SU-DHL-6 (cell line): Measurements from ENCODE around the gene TRAPPC4.

ENCODE experiments used
- H2AFZ ChIP-seq: fragments of 200-600 bp; sonication (generic); 2 replicates; pipeline ENCODE4 v1.6.1; 2014; ENCODE audit warnings: low read depth, mild to moderate bottlenecking, moderate library complexity, mixed read lengths, antibody characterized with exemption, low read length; ENCODE audit not compliant: severe bottlenecking
- H3F3A ChIP-seq: fragments of 200-600 bp; shearing (Covaris generic); 2 replicates; pipeline ENCODE4 v1.6.0; 2016; ENCODE audit warnings: antibody characterized with exemption, mild to moderate bottlenecking; ENCODE audit not compliant: insufficient read depth
- H3K27ac ChIP-seq: fragments of 200-600 bp; sonication (generic); 2 replicates; pipeline ENCODE4 v1.5.1; 2016; ENCODE audit warnings: low read depth, mild to moderate bottlenecking, low read length, moderate library complexity, mixed read lengths
- H3K27me3 ChIP-seq: fragments of 200-600 bp; sonication (generic), shearing (Covaris generic); 2 replicates; pipeline ENCODE4 v1.6.0; 2014; ENCODE audit warnings: mild to moderate bottlenecking, low read length
- H3K36me3 ChIP-seq: fragments of 200-600 bp; sonication (generic); 2 replicates; pipeline ENCODE4 v1.6.1; 2014; ENCODE audit warnings: mild to moderate bottlenecking, low read length, mixed read lengths
- H3K4me2 ChIP-seq: fragments of 300-600, 200-600 bp; shearing (Covaris generic), sonication (generic); 2 replicates; pipeline ENCODE4 v1.6.0; 2014; ENCODE audit warnings: low read length, low read depth, mild to moderate bottlenecking; ENCODE audit not compliant: poor library complexity, severe bottlenecking
- H3K4me3 ChIP-seq: fragments of 200-600 bp; sonication (generic); 2 replicates; pipeline ENCODE4 v1.5.1; 2014; ENCODE audit warnings: antibody characterized with exemption, low read length, mild to moderate bottlenecking, mixed read lengths; ENCODE audit not compliant: insufficient read depth, poor library complexity, severe bottlenecking
- H3K79me2 ChIP-seq: fragments of 200-600 bp; sonication (generic); 2 replicates; pipeline ENCODE4 v1.6.1; 2014; ENCODE audit warnings: mild to moderate bottlenecking, low read length, moderate library complexity; ENCODE audit not compliant: insufficient read depth
- H3K9ac ChIP-seq: fragments of 200-600 bp; sonication (generic); 2 replicates; pipeline ENCODE4 v1.7.0; 2014; ENCODE audit warnings: mild to moderate bottlenecking, low read length
- H3K9me2 ChIP-seq: fragments of 200-600 bp; sonication (generic); replicated peaks from 2 replicates; pipeline ENCODE4 v1.6.1; 2014; ENCODE audit warnings: low read length; ENCODE audit not compliant: insufficient read depth
- H3K9me3 ChIP-seq: fragments of 200-600 bp; sonication (generic); 2 replicates; pipeline ENCODE4 v1.6.1; 2014; ENCODE audit warnings: low read length, mixed read lengths; ENCODE audit not compliant: insufficient read depth
- H4K20me1 ChIP-seq: fragments of 200-600 bp; sonication (generic); 2 replicates; pipeline ENCODE4 v1.6.1; 2014; ENCODE audit warnings: low read depth, mild to moderate bottlenecking, antibody characterized with exemption, low read length, moderate library complexity, mixed read lengths
- EZH2phosphoT487 ChIP-seq: fragments of 200-600 bp; sonication (generic), shearing (Covaris generic); conservative IDR thresholded peaks from 2 replicates; pipeline ENCODE4 v1.6.1; 2018; ENCODE audit warnings: mild to moderate bottlenecking, antibody characterized with exemption, low read length, moderate library complexity, mixed read lengths
- TF ChIP-seq, protein P1 (sequence below): fragments of 200-600 bp; sonication (generic); IDR thresholded peaks from one replicate; pipeline ENCODE4 v1.5.1; 2017; ENCODE audit warnings: antibody characterized with exemption, mild to moderate bottlenecking, low read length, moderate library complexity; ENCODE audit not compliant: insufficient read depth, poor library complexity, severe bottlenecking

TRAPPC4 gene

DNA sequence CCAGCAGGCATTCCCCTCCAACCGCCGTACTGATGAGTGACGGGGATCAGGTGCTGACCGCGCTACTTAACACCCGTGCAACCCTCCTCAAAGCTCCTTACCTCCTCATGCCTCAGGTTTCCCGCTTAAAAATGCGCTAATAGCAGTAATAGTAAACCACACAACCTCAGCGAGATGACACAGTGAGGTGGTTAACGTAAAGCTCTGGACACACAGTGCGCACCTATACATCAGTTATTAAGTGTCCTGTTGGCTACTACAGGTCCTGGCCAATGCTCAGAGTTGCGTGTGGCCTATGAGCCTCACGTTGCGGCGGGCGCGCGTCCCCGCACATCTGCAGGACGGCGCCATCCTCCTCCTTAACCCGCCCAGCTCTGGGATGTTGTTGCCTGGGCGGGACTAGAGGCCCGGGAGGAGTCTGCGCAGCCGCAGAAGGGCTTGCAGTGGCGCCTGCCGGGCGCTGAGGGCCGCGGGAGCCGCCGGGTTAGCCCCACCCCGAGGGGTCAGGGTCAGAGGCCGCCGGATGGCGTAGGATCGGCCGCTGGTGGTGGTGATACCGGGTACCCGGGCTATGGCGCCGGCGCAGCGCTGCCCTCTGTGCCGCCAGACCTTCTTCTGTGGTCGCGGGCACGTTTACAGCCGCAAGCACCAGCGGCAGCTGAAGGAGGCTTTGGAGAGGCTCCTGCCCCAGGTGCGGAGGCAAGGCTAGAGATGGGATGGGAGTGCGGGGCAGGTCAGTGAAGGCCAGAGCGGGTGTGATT lies 20.8 kb upstream of the TRAPPC4 start, which contains the start of gene CENATAC:
Gene CENATAC, plus strand, starts transcription at position 512 of the 761 bp plus-strand sequence. Its CDS starts 60 bp downstream, at position 572.
- no peaks in the 10 kb centered on the region for H4K20me1 ChIP-seq
- peak within 1 kb of the TSS; percentile 74 for H3K4me2 ChIP-seq
- no peak for TF ChIP-seq EZH2phosphoT487
- TF ChIP-seq, protein P1, sequence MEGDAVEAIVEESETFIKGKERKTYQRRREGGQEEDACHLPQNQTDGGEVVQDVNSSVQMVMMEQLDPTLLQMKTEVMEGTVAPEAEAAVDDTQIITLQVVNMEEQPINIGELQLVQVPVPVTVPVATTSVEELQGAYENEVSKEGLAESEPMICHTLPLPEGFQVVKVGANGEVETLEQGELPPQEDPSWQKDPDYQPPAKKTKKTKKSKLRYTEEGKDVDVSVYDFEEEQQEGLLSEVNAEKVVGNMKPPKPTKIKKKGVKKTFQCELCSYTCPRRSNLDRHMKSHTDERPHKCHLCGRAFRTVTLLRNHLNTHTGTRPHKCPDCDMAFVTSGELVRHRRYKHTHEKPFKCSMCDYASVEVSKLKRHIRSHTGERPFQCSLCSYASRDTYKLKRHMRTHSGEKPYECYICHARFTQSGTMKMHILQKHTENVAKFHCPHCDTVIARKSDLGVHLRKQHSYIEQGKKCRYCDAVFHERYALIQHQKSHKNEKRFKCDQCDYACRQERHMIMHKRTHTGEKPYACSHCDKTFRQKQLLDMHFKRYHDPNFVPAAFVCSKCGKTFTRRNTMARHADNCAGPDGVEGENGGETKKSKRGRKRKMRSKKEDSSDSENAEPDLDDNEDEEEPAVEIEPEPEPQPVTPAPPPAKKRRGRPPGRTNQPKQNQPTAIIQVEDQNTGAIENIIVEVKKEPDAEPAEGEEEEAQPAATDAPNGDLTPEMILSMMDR = no peak
- H3K9me2 ChIP-seq = no peaks in the 10 kb centered on the region
- H3K27me3 ChIP-seq = no peaks in the 10 kb centered on the region
- no peaks in the 10 kb centered on the region for H3F3A ChIP-seq
- peaks cover 40% of the 10 kb centered on the region for H3K79me2 ChIP-seq
- H3K9me3 ChIP-seq = no peaks in the 10 kb centered on the region
- H3K27ac ChIP-seq = peak within 1 kb of the TSS; percentile 51
- peak within 1 kb of the TSS; percentile 79 for H3K9ac ChIP-seq
- peak within 1 kb of the TSS; percentile 73 for H3K4me3 ChIP-seq
- peak within 1 kb of the TSS; percentile 70 for H2AFZ ChIP-seq
- H3K36me3 ChIP-seq = no peaks in the 10 kb centered on the region

DNA sequence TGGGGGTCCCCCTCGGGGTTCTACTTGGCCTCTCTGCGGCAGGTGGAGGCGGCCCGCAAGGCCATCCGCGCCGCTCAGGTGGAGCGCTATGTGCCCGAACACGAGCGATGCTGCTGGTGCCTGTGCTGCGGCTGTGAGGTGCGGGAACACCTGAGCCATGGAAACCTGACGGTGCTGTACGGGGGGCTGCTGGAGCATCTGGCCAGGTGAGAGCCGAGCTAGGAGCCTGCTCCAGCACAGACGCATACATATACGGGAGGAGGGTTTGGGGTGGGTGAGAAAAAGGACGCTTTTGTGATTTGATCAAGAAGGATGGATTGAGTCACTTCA lies 20.2 kb upstream of the TRAPPC4 start:
- no peaks in the 10 kb centered on the region for H3K9me3 ChIP-seq
- H3K36me3 ChIP-seq = 0 out of 2 replicates have a peak, but pooled peaks cover 4% of the 10 kb centered on the region
- peak overlapping the region; percentile 79 for H3K9ac ChIP-seq
- peaks cover 40% of the 10 kb centered on the region for H3K79me2 ChIP-seq
- no peaks in the 10 kb centered on the region for H3F3A ChIP-seq
- peak overlapping the region; percentile 70 for H2AFZ ChIP-seq
- no peaks in the 10 kb centered on the region for H3K9me2 ChIP-seq
- peak overlapping the region; percentile 5; the same call in 1 of the 2 replicates for H3K27ac ChIP-seq
- H3K4me3 ChIP-seq = peak overlapping the region; percentile 73
- TF ChIP-seq, protein P1 = no peak
- TF ChIP-seq EZH2phosphoT487 = no peak
- no peaks in the 10 kb centered on the region for H3K27me3 ChIP-seq
- no peaks in the 10 kb centered on the region for H4K20me1 ChIP-seq
- H3K4me2 ChIP-seq = peak overlapping the region; percentile 74

DNA sequence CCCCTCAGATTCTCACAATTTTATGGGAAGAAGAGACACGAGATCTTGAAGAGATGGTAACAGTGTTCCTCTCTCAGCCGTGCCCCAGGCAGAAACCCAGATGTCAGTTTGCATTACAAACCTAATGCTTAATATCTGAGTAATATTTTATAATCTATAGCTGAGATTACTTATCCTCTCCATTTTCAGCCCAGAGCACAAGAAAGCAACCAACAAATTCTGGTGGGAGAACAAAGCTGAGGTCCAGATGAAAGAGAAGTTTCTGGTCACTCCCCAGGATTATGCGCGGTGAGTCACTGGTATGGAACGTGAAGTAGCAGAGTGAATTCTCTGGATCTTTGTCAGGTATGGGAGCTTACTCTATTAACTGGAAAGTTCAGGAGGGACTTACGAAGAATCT lies 19.7 kb upstream of the TRAPPC4 start:
- Histone ChIP-seq H2AFZ (no peak overlapping the region), H3K9ac (peak overlapping the region; percentile 79), H3F3A (no peaks in the 10 kb centered on the region), H3K4me2 (peak overlapping the region; percentile 74), H3K27ac (0 out of 2 replicates have a peak overlapping the region, but pooled peaks have one; percentile 5), H3K27me3 (no peaks in the 10 kb centered on the region), H3K79me2 (peaks cover 40% of the 10 kb centered on the region), H3K4me3 (peak overlapping the region; percentile 73), H4K20me1 (no peaks in the 10 kb centered on the region), H3K9me3 (no peaks in the 10 kb centered on the region), H3K9me2 (no peaks in the 10 kb centered on the region), H3K36me3 (0 out of 2 replicates have a peak, but pooled peaks cover 4% of the 10 kb centered on the region)
- TF ChIP-seq, protein P1 = no peak
- TF ChIP-seq EZH2phosphoT487 = no peak
